K562 (cell line): ENCODE data around the gene ADGRD1. TPM values are rescaled to one million over a fixed set of nuclear protein-coding genes. Genes with fewer than 3 reads are reported as not detected.

Experiments
- AFF4 ChIP-seq: sonication (generic); formaldehyde crosslinking; IDR thresholded peaks from 2 replicates; pipeline ENCODE4 v1.8.0; 2023; ENCODE audit warnings: mild to moderate bottlenecking, missing genetic modification reagents
- CREB3 ChIP-seq: fragments of 450-650 bp; conservative IDR thresholded peaks from 2 replicates; pipeline ENCODE4 v1.6.1; 2016; ENCODE audit warnings: missing genetic modification characterization, low read depth, mild to moderate bottlenecking, missing compliant biosample characterization, moderate library complexity
- E2F3 ChIP-seq: fragments of 250-450 bp; sonication (Bioruptor Pico); IDR thresholded peaks from 2 replicates; pipeline ENCODE4 v1.4.0; 2020; ENCODE audit warnings: mild to moderate bottlenecking
- ETV1 ChIP-seq: fragments of 450-650 bp; conservative IDR thresholded peaks from 2 replicates; pipeline ENCODE4 v1.6.1; 2016; ENCODE audit warnings: missing genetic modification characterization, control low read depth, low read depth, missing compliant biosample characterization
- GABPB2 ChIP-seq: fragments of 250-450 bp; sonication (Bioruptor Pico); conservative IDR thresholded peaks from 2 replicates; pipeline ENCODE4 v1.5.1; 2021; ENCODE audit warnings: mild to moderate bottlenecking
- GATAD2A ChIP-seq: fragments of 450-650 bp; IDR thresholded peaks from 2 replicates; pipeline ENCODE4 v1.6.1; 2017
- HES1 ChIP-seq: fragments of 450-650 bp; IDR thresholded peaks from 2 replicates; pipeline ENCODE4 v1.6.1; 2016; ENCODE audit warnings: low read depth, mild to moderate bottlenecking, moderate library complexity
- HLTF ChIP-seq: fragments of 450-650 bp; IDR thresholded peaks from 2 replicates; pipeline ENCODE4 v1.6.1; 2016
- POLR2G ChIP-seq: fragments of 200-400 bp; formaldehyde crosslinking; IDR thresholded peaks from 2 replicates; pipeline ENCODE4 v1.6.1; 2017; ENCODE audit warnings: low read depth, mild to moderate bottlenecking, antibody characterized with exemption, low read length, moderate library complexity
- THAP7 ChIP-seq: fragments of 250-450 bp; sonication (Bioruptor Pico); IDR thresholded peaks from 2 replicates; pipeline ENCODE4 v1.5.0; 2021
- THRAP3 ChIP-seq: fragments of 450-650 bp; IDR thresholded peaks from 2 replicates; pipeline ENCODE4 v1.6.1; 2016; ENCODE audit warnings: mild to moderate bottlenecking, inconsistent platforms, borderline replicate concordance
- ZBTB40 ChIP-seq, 2 experiments: fragments of 450-650 bp in 1 of 2; sonication (generic) in 1 of 2; formaldehyde crosslinking in 1 of 2; IDR thresholded peaks; 2 replicates each; pipeline versions ENCODE4 v1.7.1 to v1.9.0; 2016 to 2022; ENCODE audit warnings: inconsistent platforms in 1 of 2, mild to moderate bottlenecking in 1 of 2, missing genetic modification reagents in 1 of 2
- polyA plus RNA-seq, 8 experiments: library from polyadenylated mRNA; depleted of rRNA in 4 of 8; stranded (reverse) in 5 of 8; unstranded in 3 of 8; fragments of >200 nt; fragmentation: Nextera tagmentation in 2 of 8; fragmentation: Illumina TruSeq in 1 of 8; extraction: Ambion mirVana in 2 of 8; extraction: Trizol in 1 of 8; gene quantifications; 2 replicates each; pipeline versions ENCODE4 v1.2.1 to v1.2.3, GENCODE V29; 2011 to 2014; ENCODE audit warnings: inconsistent platforms in 1 of 8, missing spikeins in 1 of 8
- total RNA-seq, 7 experiments: library from RNA; depleted of rRNA in 6 of 7; stranded (reverse); fragments of >200 nt in 6 of 7; fragmentation: Illumina TruSeq in 2 of 7; extraction: Trizol in 2 of 7; gene quantifications; 2 replicates each; pipeline versions ENCODE4 v1.2.1 to v1.2.3, GENCODE V29; 2011 to 2021; ENCODE audit warnings: low replicate concordance in 1 of 7

The ADGRD1 gene
- total and polyA plus RNA-seq, 9 of the 15 experiments (the other 6 are each of a cell fraction or from before 2014, with no cell fraction given): 1.7 to 11.7 (median 3.3) TPM

- TF ChIP-seq ZBTB40 (IDR thresholded peaks at IDR 0.05) (0 out of 2 replicates have a peak, but pooled peaks have one; percentile 20), ZBTB40 (CRISPR knock-in tag; IDR thresholded peaks at IDR 0.05) (no peak), GABPB2 (no peak), THAP7 (no peak), GATAD2A (no peak), AFF4 (CRISPR knock-in tag) (no peak), HLTF (no peak), E2F3 (CRISPR knock-in tag) (no peak), CREB3 (tag) (no peak), POLR2G (no peak), HES1 (no peak), ETV1 (tag) (no peak), THRAP3 (no peak)
- TF ChIP-seq, all 486 proteins: peak for 12
Observed at GRCh38 chr12:130981074-130981742, 27.5 kb downstream of the ADGRD1 start (continued).
